GM12878 (cell line): ENCODE results near the gene KRT31. TPM values are rescaled to one million over a fixed set of nuclear protein-coding genes. Genes with fewer than 3 reads are reported as not detected.

Experiments used
- ATAC-seq: fragments of 200-7000 bp; cut with Tn5 transposase; 3 replicates; pipeline ENCODE4 v1.9.1; 2020; ENCODE audit warnings: mild to moderate bottlenecking, moderate library complexity
- BruUV-seq: library from RNA; stranded (reverse); fragments of 400-500 nt; replicated peaks from 2 replicates; lab custom pipeline; 2021; lab: Mats Ljungman, UMichigan
- CTCF ChIA-PET: fragments of 300-600 bp; sonication (Branson Sonifier 250); formaldehyde crosslinking; extraction: SDS; loops from one replicate; lab custom pipeline; 2021; ENCODE audit warnings: inconsistent platforms; lab: Yijun Ruan, JAX
- POLR2A ChIA-PET: fragments of 350-600 bp; formaldehyde crosslinking; extraction: SDS; loops from one replicate; lab custom pipeline; 2021; ENCODE audit warnings: inconsistent platforms; lab: Charles Lee
- RAD21 ChIA-PET: fragments of 300-600 bp; sonication (Branson Sonifier 250); formaldehyde crosslinking; loops from one replicate; lab custom pipeline; 2023; ENCODE audit warnings: antibody characterized with exemption; ENCODE audit not compliant: unreplicated experiment; lab: Charles Lee
- SMC1A ChIA-PET: fragments of 300-600 bp; sonication (Branson Sonifier 250); formaldehyde crosslinking; loops from one replicate; lab custom pipeline; 2023; ENCODE audit not compliant: unreplicated experiment, uncharacterized antibody; lab: Charles Lee
- DNase-seq: peaks from one replicate; pipeline ENCODE4 v3.0.0-alpha.2; 2011; ENCODE audit warnings: low read depth, low spot score
- FAIRE-seq: peaks from 3 replicates; lab custom pipeline; 2011; peaks lifted over from hg19 to GRCh38; lab: Jason Lieb, UNC
- H2AFZ ChIP-seq: 2 replicates; pipeline ENCODE4 v1.6.0; 2011; ENCODE audit warnings: low read depth, low read length, control low read depth; ENCODE audit not compliant: control insufficient read depth
- H3K27ac ChIP-seq: 2 replicates; pipeline ENCODE4 v1.5.1; 2011; ENCODE audit warnings: control low read depth; ENCODE audit not compliant: control insufficient read depth, insufficient read depth
- H3K27me3 ChIP-seq, 2 experiments: replicated peaks in 1 of 2; 2 replicates each; pipeline versions ENCODE4 v1.6.0 to v1.6.1; 2011; ENCODE audit warnings: low read length in 1 of 2; ENCODE audit not compliant: control insufficient read depth in 2 of 2, insufficient read depth in 2 of 2
- H3K36me3 ChIP-seq, 2 experiments: 2 replicates each; pipeline ENCODE4 v1.5.1; 2011; ENCODE audit warnings: low read length in 1 of 2; ENCODE audit not compliant: control insufficient read depth in 2 of 2, insufficient read depth in 2 of 2
- H3K4me1 ChIP-seq: 2 replicates; pipeline ENCODE4 v1.6.1; 2011; ENCODE audit warnings: mild to moderate bottlenecking, low read length, moderate library complexity, mixed read lengths; ENCODE audit not compliant: control insufficient read depth, insufficient read depth
- H3K4me2 ChIP-seq: 2 replicates; pipeline ENCODE4 v1.6.0; 2011; ENCODE audit warnings: control low read depth; ENCODE audit not compliant: control insufficient read depth, insufficient read depth
- H3K4me3 ChIP-seq: fragments of 200-600 bp; sonication (generic); 2 replicates; pipeline ENCODE4 v1.5.1; 2016
- H3K79me2 ChIP-seq: 2 replicates; pipeline ENCODE4 v1.6.0; 2011; ENCODE audit warnings: low read length; ENCODE audit not compliant: control insufficient read depth, insufficient read depth
- H3K9ac ChIP-seq: 2 replicates; pipeline ENCODE4 v1.8.0; 2011; ENCODE audit warnings: low read length, control low read depth, mixed read lengths; ENCODE audit not compliant: control insufficient read depth, insufficient read depth
- H3K9me3 ChIP-seq: replicated peaks from 3 replicates; pipeline ENCODE4 v1.5.1; 2011; ENCODE audit warnings: mild to moderate bottlenecking, low read length; ENCODE audit not compliant: control insufficient read depth, insufficient read depth
- H4K20me1 ChIP-seq: 2 replicates; pipeline ENCODE4 v1.6.0; 2011; ENCODE audit not compliant: control insufficient read depth, insufficient read depth
- HDAC2 ChIP-seq: fragments of 200-600 bp; sonication (generic); IDR thresholded peaks from 2 replicates; pipeline ENCODE4 v1.6.1; 2017
- NBN ChIP-seq: fragments of 450-650 bp; IDR thresholded peaks from 2 replicates; pipeline ENCODE4 v1.6.1; 2016
- NFYA ChIP-seq: IDR thresholded peaks from 2 replicates; pipeline ENCODE4 v1.6.1; 2011; ENCODE audit warnings: low read depth, mild to moderate bottlenecking, low read length, improper control_type of control experiment, borderline replicate concordance
- PAX8 ChIP-seq: fragments of 450-650 bp; IDR thresholded peaks from 2 replicates; pipeline ENCODE4 v1.6.1; 2017; ENCODE audit warnings: mild to moderate bottlenecking, moderate library complexity
- SMARCA5 ChIP-seq: fragments of 450-650 bp; IDR thresholded peaks from 2 replicates; pipeline ENCODE4 v1.6.1; 2017; ENCODE audit warnings: mild to moderate bottlenecking
- TCF7 ChIP-seq: IDR thresholded peaks from 2 replicates; pipeline ENCODE4 v1.6.1; 2014; ENCODE audit warnings: antibody characterized with exemption, borderline replicate concordance
- YY1 ChIP-seq: IDR thresholded peaks from 2 replicates; pipeline ENCODE4 v1.6.1; 2011; ENCODE audit warnings: low read depth, mild to moderate bottlenecking, low read length
- WGBS: methylation state at CpG from one replicate; pipeline ENCODE4 v1.1.6; 2016; ENCODE audit warnings: low lambda C conversion rate; ENCODE audit not compliant: insufficient replicate concordance, insufficient coverage; ENCODE audit errors: missing lambda C conversion rate; 5-methylcytosine and 5-hydroxymethylcytosine counted together
- in situ Hi-C: fragments of 300-500 bp; cut with MboI; formaldehyde crosslinking; loops from 9 replicates; pipeline ENCODE4 v1.14.3; 2018; ENCODE audit warnings: mixed read lengths
- intact Hi-C: fragments of 100-400 bp; cut with micrococcal nuclease; formaldehyde crosslinking; loops from one replicate; pipeline ENCODE4 v1.14.2; 2022; ENCODE audit not compliant: unreplicated experiment
- polyA plus RNA-seq, 11 experiments: library from polyadenylated mRNA; depleted of rRNA in 4 of 11; unstranded in 6 of 11; stranded (reverse) in 5 of 11; fragments of >200 nt; fragmentation: Nextera tagmentation in 4 of 11; fragmentation: Illumina TruSeq in 1 of 11; extraction: Ambion mirVana in 4 of 11; extraction: Trizol in 1 of 11; gene quantifications; 1 replicate in 1 of 11; 2 replicates in 10 of 11; pipeline versions ENCODE4 v1.2.1 to v1.2.3, GENCODE V29; 2011 to 2016; ENCODE audit warnings: inconsistent platforms in 2 of 11, missing spikeins in 2 of 11, low read depth in 1 of 11
- total RNA-seq, 4 experiments: library from RNA; depleted of rRNA in 3 of 4; stranded (reverse); fragments of >200 nt in 3 of 4; fragmentation: Illumina TruSeq in 1 of 4; extraction: Trizol in 1 of 4; gene quantifications; 2 replicates each; pipeline versions ENCODE4 v1.2.1 to v1.2.3, GENCODE V29; 2013 to 2021
- TF ChIP-seq, protein P1 (sequence below): fragments of 450-650 bp; IDR thresholded peaks from 2 replicates; pipeline ENCODE4 v1.6.1; 2017; ENCODE audit warnings: borderline replicate concordance
- TF ChIP-seq, protein P2 (sequence below): IDR thresholded peaks from 2 replicates; pipeline ENCODE4 v1.6.1; 2012; ENCODE audit warnings: mild to moderate bottlenecking, low read depth, low read length
- TF ChIP-seq, protein P3 (sequence below): IDR thresholded peaks from 2 replicates; pipeline ENCODE4 v1.6.1; 2012; ENCODE audit warnings: low read depth, low read length, improper control_type of control experiment
- TF ChIP-seq, protein P4 (sequence below): fragments of 150-350 bp; IDR thresholded peaks from 2 replicates; pipeline ENCODE4 v1.6.1; 2016; ENCODE audit warnings: low read depth, low read length

The KRT31 gene
- total and polyA plus RNA-seq, 10 of the 15 experiments (the other 5 are each of a cell fraction or from before 2014, with no cell fraction given): not detected

DNA sequence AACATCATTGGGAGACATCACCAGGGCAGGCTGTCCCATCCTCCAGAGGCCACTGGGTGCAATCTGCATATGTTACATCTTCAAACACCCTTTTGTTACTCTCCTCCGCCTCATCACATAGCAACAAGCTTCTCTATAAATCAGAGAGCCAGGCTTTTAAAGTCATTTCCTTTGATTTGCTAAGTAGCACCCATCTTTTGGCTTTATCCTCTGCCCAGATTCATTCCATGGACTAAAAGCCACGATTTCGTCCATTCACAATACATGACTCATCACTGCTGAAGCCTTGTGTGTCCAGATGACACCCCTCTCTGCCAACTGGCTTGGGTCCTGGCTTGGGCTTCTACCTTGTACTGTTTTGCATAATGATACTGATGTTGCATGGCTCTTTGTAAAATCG is 45.3 kb upstream of the KRT31 start (continued):
- TF ChIP-seq, protein P1, sequence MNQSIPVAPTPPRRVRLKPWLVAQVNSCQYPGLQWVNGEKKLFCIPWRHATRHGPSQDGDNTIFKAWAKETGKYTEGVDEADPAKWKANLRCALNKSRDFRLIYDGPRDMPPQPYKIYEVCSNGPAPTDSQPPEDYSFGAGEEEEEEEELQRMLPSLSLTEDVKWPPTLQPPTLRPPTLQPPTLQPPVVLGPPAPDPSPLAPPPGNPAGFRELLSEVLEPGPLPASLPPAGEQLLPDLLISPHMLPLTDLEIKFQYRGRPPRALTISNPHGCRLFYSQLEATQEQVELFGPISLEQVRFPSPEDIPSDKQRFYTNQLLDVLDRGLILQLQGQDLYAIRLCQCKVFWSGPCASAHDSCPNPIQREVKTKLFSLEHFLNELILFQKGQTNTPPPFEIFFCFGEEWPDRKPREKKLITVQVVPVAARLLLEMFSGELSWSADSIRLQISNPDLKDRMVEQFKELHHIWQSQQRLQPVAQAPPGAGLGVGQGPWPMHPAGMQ: no peak
- TF ChIP-seq NFYA: no peak

DNA sequence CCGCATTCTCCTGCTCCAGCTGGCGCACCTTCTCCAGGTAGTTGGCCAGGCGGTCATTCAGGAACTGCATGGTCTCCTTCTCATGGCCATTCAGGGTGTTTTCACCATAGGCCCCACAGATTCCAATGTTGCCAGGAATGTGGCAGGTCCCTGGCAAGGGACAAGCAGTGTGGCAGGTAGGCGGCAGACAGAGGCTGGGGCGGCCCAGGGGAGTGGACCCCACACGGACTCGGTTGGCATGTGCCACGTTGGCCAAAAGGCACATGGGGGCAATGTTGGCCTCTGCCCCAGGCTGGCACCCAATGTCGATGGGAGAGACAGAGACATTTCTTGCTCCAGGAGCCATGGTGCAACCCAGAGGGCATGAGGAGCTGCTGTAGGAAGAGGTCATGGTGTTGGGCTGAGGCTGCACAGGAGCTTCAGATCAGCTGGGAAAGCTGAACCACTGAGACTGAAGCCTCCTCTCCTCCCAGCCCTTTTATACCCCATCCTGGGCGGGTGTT is 43.2 kb upstream of the KRT31 start, which contains the start of gene KRT38:
Gene KRT38, minus strand, starts transcription at position 453 of the 503 bp plus-strand sequence. Its CDS starts 62 bp downstream, at position 391.
- no TSS peak for BruUV-seq
- H3K9me3 ChIP-seq: no peaks in the 10 kb centered on the region
- no peak for DNase-seq
- ChIA-PET RAD21 (no interaction called here), POLR2A (no interaction called here), CTCF (no interaction called here), SMC1A (no interaction called here)
- TF ChIP-seq, protein P2, sequence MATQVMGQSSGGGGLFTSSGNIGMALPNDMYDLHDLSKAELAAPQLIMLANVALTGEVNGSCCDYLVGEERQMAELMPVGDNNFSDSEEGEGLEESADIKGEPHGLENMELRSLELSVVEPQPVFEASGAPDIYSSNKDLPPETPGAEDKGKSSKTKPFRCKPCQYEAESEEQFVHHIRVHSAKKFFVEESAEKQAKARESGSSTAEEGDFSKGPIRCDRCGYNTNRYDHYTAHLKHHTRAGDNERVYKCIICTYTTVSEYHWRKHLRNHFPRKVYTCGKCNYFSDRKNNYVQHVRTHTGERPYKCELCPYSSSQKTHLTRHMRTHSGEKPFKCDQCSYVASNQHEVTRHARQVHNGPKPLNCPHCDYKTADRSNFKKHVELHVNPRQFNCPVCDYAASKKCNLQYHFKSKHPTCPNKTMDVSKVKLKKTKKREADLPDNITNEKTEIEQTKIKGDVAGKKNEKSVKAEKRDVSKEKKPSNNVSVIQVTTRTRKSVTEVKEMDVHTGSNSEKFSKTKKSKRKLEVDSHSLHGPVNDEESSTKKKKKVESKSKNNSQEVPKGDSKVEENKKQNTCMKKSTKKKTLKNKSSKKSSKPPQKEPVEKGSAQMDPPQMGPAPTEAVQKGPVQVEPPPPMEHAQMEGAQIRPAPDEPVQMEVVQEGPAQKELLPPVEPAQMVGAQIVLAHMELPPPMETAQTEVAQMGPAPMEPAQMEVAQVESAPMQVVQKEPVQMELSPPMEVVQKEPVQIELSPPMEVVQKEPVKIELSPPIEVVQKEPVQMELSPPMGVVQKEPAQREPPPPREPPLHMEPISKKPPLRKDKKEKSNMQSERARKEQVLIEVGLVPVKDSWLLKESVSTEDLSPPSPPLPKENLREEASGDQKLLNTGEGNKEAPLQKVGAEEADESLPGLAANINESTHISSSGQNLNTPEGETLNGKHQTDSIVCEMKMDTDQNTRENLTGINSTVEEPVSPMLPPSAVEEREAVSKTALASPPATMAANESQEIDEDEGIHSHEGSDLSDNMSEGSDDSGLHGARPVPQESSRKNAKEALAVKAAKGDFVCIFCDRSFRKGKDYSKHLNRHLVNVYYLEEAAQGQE: no peak
- TF ChIP-seq, protein P3, sequence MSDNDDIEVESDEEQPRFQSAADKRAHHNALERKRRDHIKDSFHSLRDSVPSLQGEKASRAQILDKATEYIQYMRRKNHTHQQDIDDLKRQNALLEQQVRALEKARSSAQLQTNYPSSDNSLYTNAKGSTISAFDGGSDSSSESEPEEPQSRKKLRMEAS: no peak
- TF ChIP-seq PAX8: no peak
- TF ChIP-seq TCF7: no peak
- TF ChIP-seq SMARCA5: no peak
- TF ChIP-seq YY1: no peak
- no peak for TF ChIP-seq HDAC2
- TF ChIP-seq NBN: no peak
- TF ChIP-seq, protein P4, sequence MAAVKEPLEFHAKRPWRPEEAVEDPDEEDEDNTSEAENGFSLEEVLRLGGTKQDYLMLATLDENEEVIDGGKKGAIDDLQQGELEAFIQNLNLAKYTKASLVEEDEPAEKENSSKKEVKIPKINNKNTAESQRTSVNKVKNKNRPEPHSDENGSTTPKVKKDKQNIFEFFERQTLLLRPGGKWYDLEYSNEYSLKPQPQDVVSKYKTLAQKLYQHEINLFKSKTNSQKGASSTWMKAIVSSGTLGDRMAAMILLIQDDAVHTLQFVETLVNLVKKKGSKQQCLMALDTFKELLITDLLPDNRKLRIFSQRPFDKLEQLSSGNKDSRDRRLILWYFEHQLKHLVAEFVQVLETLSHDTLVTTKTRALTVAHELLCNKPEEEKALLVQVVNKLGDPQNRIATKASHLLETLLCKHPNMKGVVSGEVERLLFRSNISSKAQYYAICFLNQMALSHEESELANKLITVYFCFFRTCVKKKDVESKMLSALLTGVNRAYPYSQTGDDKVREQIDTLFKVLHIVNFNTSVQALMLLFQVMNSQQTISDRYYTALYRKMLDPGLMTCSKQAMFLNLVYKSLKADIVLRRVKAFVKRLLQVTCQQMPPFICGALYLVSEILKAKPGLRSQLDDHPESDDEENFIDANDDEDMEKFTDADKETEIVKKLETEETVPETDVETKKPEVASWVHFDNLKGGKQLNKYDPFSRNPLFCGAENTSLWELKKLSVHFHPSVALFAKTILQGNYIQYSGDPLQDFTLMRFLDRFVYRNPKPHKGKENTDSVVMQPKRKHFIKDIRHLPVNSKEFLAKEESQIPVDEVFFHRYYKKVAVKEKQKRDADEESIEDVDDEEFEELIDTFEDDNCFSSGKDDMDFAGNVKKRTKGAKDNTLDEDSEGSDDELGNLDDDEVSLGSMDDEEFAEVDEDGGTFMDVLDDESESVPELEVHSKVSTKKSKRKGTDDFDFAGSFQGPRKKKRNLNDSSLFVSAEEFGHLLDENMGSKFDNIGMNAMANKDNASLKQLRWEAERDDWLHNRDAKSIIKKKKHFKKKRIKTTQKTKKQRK: no peak
- H3K4me3 ChIP-seq: no peak within 1 kb of the TSS
- H3K4me2 ChIP-seq: no peak within 1 kb of the TSS
- in situ Hi-C loops: no loop called here
- 30% methylated on average over 10 of the region's 10 CpGs for WGBS
- no peak within 1 kb of the TSS for H3K9ac ChIP-seq
- no peaks in the 10 kb centered on the region for H3K79me2 ChIP-seq
- ATAC-seq: no peak
- peaks cover 4 to 8% of the 10 kb centered on the region in 2 experiments; a peak in 3 of 4 replicates for H3K27me3 ChIP-seq
- no peak within 1 kb of the TSS for H2AFZ ChIP-seq
- intact Hi-C loops: no loop called here
- no peaks in the 10 kb centered on the region for H3K4me1 ChIP-seq
- H3K36me3 ChIP-seq: no peaks in the 10 kb centered on the region
- no peaks in the 10 kb centered on the region for H4K20me1 ChIP-seq
- no peak within 1 kb of the TSS for H3K27ac ChIP-seq
- no peak for FAIRE-seq
